HG02840 (cell line): ENCODE measurements around the gene KIRREL3.

Experiments used
- ATAC-seq: cut with Tn5 transposase; IDR thresholded peaks from one replicate; pipeline ENCODE4 v1.9.1; 2021; ENCODE audit warnings: mild to moderate bottlenecking, moderate library complexity, moderate number of reproducible peaks; ENCODE audit not compliant: unreplicated experiment, low FRiP score

Gene KIRREL3

DNA sequence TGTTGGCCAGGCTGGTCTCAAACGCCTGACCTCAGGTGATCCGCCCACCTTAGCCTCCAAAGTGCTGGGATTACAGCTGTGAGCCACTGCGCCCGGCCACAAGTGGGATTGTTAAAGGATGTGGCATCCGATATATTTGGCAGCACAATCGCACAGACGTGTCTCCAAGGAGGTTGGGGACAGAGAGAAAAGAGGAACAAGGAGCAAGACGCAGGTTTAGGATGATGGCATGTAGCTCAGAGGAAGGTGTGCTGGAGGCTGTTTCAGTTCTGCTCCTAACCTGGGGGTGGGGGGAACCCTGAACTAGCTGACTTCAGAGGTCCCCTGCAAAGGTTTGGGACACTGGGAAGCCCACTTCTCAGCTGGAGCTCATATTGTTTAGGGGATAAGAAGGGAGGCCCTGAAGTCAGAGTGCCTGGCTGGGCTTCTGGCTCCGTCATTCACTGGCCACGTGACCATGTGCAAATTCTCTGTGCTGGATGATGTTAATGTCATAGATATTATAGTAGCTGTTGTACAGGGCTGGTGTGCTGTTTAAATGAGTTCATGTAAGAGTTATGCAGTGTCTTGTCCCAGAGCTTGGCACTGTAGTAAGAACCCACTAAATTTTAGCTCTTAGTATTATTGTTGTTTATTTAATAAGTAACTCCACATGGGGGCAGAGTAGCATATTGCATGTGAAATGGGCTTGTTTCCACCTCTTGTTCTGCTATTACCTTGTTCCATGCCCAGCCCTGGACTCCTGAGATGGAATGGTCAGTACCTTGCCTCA lies 515.4 kb downstream of the KIRREL3 start:
- no peak for ATAC-seq

DNA sequence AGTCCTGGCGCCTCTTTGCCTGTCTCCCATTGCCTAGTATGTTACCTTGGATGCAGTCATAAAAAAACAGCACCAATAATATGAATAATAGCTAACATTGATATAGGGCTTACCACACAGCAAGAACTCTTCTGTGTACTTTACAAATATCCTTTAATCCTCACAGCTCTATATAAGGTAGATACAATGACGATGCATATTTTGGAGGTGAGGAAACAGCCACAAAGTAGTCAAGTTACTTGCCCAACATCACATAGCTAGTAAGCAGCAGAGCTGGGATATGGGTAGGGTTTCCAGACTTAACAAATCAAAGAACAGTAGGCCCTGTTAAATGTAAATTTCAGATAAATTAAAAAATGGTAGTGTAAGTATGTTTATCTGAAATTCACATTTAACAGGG lies 516.3 kb downstream of the KIRREL3 start:
- no peak for ATAC-seq

DNA sequence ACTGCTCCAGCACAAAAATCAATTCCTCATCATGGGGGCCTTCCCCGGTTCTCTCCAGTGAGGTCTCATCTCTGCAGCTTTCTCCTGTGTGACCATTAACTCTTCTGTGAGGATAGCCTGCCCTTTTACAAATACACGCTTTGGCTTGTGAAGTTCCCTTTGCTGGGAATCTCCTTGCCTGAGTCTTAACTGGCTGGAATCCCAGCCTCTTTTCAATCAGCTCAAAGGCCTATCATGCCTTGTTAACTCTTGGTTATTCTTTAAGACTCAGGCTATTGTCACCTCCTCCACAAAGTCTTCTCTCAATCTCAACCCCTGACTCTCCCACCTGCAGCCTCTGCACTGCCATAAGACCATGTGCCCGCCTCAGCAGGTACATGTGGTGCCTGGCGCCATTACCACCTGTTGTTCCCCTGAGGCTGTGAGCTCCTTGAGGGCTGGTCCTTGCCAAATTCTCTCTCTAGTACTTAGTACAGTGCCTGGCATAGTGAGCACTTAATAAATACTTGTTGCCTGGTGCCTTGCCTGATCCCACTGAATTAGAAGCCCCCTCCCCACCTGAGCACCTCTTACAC lies 516.9 kb downstream of the KIRREL3 start:
- no peak for ATAC-seq

DNA sequence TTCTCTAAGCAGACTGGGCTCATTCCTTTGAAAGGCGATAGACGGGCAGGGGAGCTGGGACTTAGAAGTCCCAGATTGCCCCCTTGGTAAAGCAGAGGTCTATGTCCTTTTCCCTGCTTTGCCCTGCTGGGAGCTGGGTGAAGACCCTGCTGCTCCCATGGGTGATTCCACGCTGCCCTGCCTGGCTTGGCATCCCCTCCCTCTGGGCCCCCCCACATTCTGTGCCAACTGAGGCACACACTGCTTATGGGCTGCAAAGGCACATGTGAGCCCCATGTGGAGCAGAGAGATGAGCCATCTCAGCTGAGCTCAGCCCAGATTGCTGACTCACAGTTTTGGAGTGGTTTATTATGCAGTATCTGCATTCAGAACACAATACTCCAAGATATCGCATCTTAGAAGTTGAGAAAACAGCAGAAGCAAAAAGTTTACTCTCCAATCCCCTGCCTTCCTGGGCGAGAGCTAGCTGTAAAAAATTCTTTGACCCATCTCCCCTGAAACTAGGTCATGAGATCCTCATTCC lies 517.9 kb downstream of the KIRREL3 start:
- ATAC-seq: no peak

DNA sequence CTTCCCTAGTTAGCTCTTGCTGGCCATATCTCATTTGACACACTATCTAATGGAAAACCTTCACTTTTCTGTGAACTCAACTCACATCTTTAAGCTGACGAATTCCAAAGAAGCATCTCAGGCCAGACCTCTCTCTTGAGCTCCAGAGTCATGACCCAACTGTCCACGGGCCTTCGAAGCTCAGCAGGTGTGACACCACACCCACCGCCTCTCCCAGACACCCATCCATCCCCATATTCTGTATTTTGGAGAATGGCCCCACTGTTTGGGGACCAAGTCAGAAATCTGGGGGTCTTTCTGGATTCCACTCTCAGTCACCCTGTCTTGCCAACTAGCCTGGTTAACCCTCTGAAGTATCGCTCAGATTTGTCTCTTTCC lies 519.3 kb downstream of the KIRREL3 start:
- no peak for ATAC-seq

DNA sequence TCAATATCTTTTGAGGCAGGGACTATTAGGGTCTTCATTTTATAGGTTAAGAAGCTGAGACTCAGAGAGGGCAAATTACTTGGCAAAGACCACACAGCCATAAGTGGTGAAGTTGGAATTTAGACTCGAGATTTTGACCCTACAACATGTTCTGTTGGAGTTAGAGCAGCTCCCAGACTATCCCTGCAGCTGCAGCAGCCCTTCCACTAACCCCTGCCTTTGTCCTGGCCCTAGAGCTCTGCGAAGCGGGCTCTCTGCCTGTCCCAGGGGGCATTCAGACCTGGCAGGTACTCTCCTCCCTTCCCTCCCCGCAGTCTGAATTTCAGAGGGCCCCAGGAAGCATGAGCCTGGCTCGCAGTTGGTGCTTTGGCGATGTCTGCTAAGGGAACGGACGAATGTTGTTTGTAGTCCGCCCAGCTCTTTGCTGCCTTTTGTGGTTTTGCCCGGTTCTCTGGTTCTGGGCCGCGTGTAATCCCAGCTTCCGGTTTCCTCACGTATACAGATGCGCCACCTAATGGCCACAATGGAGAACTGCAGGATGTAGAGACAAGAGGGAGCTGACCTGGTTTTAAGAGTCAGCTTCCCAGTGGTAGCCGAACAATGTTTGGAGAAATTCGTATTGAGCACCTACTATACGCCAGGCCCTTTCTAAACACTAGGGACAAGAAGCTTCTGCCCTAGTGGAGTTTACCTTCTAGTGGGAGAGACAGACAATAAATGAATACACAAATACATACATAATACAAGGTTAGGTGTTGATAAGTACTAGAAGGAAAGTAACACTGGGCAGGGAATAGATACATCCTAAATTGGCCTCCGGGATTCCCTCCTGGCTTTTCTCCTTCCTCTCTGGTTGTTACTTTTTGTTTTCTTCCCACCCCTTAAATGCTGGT lies 519.9 kb downstream of the KIRREL3 start:
- peak; percentile 56 for ATAC-seq

DNA sequence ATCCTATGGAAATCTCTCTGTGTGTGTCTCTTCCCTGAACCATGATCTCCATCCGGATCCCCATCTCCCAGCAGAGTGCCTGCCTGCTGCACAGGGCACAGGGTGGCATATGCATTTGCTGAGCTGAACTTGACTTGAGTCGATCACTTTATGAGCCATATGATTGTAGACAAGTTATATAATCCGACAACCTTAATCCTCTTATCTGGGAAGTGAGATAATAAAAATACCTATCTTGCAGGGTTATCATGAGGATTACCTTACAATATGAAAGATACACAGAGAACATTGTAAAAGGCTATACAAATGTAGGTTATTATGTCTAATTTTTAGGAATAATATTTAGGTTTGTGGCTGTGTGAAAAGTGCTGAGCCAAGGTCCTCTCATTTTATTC lies 520.6 kb downstream of the KIRREL3 start:
- no peak for ATAC-seq

DNA sequence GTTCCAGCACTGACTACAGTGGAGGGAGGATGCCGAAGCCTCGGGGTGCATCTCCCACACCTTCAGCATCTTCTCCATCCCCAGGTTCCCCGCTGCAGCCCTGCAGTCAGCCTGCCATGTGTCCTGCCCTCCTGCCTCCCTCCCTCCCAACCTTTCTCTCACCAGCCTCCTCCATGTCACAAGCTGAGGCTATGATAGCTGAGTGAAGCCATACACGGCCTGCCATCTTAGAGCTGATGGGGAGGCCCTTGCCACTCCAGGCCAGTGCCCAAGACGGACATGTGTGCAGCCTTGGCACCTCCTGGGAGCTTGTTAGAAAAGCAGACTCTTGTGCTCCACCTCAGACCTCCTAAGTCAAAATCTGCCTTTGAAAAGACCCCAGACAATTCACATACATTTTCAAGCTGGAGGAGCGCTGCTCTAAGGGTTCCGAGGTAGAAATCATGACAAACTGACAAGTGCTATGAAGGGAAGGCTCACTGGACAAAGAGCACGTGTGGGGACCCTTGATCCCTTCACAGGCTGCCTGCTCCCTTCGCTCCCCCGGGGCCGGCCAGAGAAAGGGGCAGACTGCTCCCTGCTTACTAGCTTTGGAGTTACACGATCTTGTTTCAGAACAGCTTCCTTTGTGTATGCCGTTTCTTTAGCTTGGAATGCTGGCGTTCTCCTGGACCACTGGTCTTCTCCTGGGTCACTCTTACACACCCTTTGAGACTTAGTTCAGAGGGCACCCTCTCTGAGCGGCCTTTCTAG lies 521.2 kb downstream of the KIRREL3 start:
- no peak for ATAC-seq

DNA sequence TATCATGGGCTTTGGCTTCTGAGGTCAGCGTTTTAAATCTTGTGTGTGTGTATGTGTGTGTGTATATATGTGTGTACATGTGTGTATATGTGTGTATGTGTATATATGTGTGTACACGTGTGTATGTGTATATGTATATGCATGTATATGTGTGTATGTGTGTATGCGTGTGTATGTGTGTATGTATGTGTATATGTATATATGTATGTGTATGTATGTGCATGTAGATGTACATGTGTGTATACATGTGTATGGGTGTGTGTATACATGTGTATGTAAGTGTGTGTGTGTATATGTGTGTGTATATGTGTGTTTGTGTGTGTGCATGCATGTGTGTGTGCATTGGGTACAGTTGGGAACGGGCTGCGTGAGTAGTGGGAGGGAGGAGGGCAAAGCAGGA lies 522.1 kb downstream of the KIRREL3 start:
- no peak for ATAC-seq

DNA sequence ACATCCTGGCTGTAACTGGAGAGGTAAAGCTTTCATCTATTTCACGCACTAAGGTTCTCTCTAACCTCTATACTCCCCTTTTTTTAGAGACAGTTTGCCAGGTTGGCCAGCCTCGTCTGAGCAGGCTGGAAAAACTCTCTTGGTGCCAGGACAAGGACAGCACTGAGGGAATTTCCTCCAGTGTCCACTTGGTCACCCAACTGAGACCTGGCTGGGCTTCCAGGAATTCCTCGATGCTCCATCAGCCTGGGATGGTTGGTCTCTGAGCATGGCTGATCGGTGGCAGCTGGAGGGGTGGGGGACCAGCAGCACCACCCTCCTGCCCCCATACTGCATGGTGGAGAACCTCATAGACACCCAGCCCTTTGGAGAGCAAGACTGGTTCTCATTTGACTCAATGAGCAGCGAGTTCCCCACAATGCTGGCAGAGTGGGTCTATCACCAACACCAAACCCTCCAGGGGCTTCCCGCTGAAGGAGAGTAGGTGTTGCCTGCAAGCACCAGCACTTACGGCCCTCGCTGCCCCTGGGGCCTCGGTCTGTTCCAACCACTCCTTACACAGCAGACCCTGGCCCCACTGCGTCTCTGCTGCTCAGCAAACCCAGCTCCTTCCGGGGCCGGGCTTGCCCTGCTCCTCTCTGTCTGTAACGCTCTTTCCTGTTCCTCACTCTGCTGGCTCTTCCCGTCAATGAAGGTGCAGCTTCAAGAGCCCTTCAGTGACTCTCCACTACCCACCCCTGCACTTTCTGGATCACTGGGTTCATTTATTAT lies 522.9 kb downstream of the KIRREL3 start:
- ATAC-seq: no peak

DNA sequence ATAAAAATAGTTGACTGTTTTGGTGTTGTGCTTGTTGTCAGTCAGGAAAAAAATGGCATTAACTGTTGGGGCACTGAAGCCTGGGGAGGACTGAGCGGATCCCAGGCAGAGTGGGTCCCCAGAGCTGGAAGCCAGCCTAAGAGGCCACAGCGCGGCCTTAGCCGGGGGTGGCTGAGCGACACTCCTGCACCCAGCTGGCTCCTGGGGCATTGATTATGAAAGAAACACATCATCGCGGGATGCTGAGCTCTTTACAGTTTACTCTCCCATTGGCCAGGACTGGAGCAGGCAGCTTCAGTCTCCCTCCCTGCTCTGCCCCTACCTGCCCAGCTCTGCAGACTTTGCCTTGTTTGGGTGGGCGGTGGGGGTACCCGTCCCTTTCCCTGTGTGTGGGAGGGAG lies 523.6 kb downstream of the KIRREL3 start:
- no peak for ATAC-seq

DNA sequence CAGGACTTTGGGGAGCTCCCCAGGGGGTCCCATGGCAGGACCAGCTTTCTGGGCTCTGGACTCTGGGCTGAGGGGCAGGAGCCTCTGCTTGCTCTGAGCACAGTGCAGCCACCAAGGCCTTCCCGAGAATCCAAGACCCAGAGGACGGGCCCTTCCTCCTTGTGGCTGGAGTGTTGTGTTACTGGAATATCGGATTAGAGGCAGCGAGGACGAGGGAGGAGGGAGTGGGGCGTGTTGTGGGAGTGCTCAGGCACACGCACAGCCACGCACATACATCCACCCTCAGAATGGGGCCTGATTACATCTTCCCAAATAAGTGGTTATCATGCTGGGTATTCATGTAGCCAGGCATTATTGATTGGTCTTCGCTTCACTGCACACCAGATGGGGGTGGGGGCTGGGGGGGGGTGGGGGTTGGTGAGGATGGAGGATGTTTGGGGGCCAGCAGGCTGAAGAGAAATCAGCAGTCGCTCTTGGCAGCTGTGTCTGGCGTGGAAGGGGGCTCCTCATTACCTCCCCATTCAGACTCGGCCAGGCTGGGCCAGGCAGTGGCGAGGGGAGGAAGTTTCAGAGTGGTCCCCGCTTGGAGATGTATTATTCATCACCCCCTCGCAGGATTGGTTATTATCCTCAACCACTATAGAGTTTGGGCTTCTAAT lies 524.2 kb downstream of the KIRREL3 start:
- no peak for ATAC-seq

DNA sequence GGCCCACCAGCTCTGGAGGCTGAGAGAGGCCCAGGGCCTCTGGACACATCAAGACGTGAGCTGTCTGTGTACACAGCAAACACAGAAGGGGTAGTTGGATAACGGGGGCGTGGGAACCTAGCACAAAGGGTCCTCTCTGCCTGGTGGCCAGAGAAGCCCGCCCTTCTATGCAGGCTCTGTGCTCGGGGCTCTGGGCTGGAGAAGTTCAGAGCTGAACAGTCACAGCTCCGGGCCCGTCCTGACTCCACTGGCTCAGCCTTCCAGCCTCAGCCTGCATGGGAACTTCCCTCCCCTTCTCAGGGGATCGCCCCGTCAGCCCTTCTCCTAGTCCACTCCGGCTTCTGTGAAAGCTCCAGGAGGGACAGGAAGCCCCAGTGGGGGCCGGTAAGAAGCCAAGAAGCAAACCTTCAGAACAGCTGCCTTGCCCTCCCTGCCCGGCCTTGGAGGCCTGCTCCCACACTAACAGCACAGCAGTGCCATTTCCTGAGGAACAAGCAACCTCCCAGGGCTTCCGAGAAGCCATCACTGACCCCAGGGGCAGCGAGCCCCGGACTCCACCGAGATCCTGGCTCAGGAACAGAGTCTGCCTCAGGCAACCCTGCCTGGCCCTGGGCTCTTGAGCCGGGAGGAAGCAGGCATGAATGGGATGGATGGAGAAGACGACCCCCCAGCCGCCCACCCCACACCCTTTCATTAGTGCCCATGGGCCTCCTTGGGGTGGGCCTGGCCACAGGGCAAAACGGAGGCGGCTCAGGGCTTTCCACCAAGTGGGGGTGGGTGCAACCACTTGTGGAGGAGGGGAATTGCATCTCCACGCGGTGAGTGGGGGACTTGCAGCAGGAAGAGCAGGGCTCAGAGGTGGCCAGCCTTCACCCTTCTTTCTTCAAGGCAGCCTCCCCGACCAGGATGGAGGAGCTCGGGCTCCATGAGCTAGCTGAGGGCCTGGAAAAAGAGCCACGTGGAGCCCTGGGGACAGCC lies 525.3 kb downstream of the KIRREL3 start:
- no peak for ATAC-seq

DNA sequence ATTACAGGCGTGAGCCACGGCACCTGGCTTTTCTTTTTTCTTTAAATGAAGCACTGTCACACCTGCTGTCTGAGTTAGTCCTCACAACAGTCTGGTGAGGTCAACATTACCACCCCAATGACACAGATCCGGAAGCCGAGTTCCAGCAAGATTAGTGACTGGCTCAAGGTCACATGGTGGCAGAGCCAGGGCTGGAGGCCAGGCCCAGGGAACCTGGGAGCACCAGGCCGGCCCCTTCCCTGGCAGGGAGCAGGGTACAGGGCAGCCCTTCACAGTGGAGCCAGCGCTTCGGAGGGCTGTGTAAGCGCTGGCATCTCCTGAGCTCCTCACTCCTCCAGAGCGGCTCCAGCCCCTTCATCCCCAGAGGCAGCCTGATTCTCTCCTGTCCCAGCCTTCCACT lies 526.4 kb downstream of the KIRREL3 start:
- no peak for ATAC-seq

DNA sequence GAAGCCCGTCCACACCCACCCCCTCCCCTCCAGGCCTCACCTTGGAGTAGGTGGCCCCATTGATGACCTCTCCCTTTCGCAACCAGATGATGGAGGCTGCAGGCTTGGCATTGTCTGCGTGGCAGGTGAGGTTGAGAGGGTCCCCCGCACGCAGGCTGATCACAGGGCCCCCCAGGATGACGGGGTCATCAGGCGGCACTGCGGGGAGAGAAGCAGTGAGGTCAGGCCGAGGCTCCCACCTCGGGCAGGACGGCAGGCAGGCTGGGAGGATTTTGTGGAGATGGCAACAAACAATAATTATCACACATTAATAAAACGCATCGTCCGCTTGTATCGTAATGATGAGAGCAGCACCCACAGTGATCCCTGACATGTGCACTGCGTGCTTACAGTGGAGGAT lies 527.3 kb downstream of the KIRREL3 start:
- no peak for ATAC-seq

DNA sequence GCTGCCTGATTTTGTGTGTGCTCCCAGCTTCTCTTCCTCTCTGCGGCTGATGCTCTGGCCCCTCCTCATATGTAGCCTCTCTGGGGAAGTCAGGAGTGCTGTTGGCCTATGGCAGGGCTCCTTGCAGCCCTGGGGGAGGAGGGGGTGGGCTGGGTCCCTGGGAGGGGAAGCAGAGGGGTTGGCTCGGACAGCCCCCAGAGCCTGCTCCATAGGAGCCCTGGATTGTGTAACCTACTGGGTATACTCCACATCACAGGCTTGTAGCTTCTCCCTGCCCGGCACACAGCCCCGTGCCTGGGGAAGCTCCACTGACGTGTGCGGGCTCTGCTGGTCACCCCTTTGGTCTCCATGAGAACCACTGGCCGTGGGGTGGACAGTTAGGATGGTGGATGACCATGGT lies 531.3 kb downstream of the KIRREL3 start:
- ATAC-seq: no peak

DNA sequence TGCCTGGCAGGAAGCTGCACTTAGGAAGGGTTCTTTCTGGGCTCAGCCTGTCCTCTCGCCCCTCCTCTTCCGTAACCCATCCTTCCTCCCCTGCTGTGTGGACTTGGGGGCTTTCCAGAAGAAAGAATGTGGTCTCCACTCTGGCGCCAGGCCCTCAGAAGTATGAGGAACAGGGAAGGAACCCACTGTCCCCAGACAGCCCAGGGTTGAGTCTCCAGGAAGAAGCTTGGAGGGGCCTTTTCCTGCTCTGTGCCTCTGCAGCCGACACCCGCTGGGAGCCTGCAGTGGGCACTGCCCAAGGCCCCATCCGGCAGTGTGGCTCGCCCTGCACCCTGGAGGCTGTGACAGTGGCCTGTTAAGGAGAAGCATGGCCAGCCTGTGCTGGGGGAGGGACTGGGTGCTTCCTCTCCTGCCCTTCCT lies 532.5 kb downstream of the KIRREL3 start:
- ATAC-seq: no peak

DNA sequence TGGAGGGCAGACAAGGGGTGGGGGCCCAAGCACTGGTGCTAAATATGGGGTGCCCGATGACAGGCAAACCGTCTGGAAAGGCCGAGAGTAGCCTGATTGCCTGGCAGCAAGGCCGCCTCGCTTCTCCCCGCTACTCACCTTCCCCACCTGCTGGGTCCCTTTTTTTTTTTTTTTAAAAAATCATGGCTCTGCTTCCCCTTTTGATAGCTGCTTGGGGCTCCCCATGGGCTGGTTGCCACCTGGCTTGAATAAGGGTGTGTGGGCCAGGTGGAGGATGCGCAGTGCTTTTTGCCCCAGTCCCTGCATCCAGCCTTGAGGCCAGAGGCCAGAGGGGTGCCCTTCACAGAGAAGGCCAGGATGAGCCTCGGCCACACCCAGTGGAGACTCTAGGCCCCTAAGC lies 533.1 kb downstream of the KIRREL3 start:
- ATAC-seq: no peak
